Panc1 (cell line): ENCODE data around the gene SLC9A4.

Experiments used
- POLR2AphosphoS5 ChIP-seq: IDR thresholded peaks from 2 replicates; pipeline ENCODE4 v1.6.1; 2012; ENCODE audit warnings: mild to moderate bottlenecking, low read depth, low read length, moderate library complexity
- SIN3A ChIP-seq: IDR thresholded peaks from 2 replicates; pipeline ENCODE4 v1.6.1; 2012; ENCODE audit warnings: low read depth, mild to moderate bottlenecking, low read length, moderate library complexity, borderline replicate concordance; ENCODE audit not compliant: insufficient read depth
- TF ChIP-seq, protein P1 (sequence below): fragments of 450-650 bp; IDR thresholded peaks from 2 replicates; pipeline ENCODE4 v1.5.1; 2017; ENCODE audit warnings: mild to moderate bottlenecking

DNA sequence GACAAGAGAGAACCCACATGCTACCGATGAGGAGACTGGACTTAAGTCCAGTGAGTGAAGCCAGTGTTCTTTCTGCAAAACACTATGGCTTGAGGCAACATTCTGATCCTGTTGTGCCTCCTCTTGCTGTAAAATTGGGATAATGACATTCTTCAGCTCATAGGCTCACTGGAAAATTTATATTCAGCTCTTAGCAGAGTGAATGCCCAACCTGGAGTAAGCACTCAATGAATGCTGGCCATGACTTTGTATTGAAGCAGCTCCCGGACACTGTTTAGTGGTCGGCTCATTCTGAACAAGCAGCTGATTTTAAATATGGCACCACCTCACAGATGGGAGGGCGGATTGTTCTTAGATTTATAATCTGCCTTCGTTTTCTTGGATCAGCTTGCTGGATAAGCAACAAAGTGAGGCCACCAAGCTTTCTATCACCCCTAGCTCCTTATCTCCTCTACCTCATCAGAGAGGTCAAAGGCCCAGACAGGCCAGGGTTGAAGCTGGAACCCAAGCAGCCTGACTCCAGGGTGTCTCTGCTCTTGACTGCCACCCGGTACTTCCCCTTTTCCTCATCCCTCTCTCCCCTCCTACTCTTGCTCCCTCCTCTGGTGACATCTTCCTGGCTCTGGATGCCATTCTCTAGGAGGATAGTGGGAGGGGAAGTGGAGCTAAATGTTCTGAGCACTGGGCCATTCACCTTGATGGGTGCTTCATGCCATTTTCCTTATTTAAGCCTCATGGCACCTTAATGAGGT is 11.5 kb downstream of the SLC9A4 start:
- TF ChIP-seq, protein P1, sequence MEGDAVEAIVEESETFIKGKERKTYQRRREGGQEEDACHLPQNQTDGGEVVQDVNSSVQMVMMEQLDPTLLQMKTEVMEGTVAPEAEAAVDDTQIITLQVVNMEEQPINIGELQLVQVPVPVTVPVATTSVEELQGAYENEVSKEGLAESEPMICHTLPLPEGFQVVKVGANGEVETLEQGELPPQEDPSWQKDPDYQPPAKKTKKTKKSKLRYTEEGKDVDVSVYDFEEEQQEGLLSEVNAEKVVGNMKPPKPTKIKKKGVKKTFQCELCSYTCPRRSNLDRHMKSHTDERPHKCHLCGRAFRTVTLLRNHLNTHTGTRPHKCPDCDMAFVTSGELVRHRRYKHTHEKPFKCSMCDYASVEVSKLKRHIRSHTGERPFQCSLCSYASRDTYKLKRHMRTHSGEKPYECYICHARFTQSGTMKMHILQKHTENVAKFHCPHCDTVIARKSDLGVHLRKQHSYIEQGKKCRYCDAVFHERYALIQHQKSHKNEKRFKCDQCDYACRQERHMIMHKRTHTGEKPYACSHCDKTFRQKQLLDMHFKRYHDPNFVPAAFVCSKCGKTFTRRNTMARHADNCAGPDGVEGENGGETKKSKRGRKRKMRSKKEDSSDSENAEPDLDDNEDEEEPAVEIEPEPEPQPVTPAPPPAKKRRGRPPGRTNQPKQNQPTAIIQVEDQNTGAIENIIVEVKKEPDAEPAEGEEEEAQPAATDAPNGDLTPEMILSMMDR, result no peak
- TF ChIP-seq SIN3A (no peak), POLR2AphosphoS5 (no peak)
